HG02840 (cell line): ENCODE data around the gene TMUB1.

Source experiments
- ATAC-seq: cut with Tn5 transposase; IDR thresholded peaks from one replicate; pipeline ENCODE4 v1.9.1; 2021; ENCODE audit warnings: mild to moderate bottlenecking, moderate library complexity, moderate number of reproducible peaks; ENCODE audit not compliant: unreplicated experiment, low FRiP score

Gene TMUB1

DNA sequence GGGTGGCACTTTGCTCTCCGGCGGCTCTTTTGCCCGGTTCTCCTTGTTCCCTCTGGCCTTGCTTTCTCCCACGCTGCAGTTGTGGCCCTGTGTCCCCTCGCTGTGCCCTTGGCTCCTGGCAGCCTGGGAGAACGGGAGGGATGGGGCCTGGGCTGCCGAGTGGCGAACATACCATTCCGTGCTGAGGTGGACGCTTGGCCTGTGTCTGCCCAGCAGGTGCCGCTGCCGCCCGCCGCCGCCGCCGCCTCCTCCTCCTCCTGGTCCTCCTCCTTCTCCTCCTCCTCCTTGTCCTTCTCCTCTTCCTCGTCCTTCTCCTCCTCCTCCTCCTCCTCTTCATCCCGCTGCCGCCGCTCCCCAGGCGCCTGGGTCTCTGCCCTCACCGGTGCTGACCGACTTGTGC, 39.0 kb upstream of the TMUB1 start:
- ATAC-seq, result no peak

DNA sequence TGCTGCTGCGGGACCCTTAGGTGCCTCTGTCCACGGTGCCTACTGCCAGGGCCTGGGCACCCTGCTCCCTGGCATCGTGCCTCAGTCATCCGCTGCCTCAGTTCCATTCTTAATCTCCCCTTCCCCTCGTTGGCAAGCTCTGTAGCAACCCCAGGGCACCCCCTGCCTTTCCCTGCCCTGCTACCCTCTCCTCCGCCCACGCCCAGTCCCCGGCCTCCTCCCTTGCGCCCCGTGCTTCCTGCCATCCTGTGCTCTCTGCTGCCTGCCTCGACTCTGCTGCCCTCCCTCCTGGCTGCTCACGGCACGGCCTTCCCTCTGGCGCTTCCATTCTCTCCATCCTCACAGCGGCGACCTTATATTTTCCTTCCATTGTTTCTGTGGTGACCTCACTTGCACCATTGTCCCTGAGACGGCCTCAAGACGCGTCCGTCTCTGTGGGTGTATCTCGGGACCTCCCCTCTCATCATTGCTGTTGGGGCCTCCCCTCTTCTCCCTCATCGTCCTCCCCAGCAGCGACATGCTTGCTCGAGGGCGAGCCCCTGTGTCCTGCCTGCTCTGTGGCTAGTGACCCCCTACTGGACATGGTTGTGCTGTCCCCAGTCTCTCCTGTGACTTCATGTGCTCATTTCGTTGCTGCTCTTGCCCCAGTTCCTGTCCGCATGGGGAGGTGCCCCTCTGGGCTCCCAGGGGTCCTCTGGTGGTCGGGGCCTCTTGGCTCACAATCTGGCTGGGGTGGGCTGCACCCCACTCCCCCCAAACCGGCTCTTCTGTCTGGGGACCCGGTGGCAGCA, 38.3 kb upstream of the TMUB1 start:
- ATAC-seq, result no peak

GRCh38 chr7:151120896-151121295, 37.6 kb upstream of the TMUB1 start:
- ATAC-seq, result no peak

DNA sequence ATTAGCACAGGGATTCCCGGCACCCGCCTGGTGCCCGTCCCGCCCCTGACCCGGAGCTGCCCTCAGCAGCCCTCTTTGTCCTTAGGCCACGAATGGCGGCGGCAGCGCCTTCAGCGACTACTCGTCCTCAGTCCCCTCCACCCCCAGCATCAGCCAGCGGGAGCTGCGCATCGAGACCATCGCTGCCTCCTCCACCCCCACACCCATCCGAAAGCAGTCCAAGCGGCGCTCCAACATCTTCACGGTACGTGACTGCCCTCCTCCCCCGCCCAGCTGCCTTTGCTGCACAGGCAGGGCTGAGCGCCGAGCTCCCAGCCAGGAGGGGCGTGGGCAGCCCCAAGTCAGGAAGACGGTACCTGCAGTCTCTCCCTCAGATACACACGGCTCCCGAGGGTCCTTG, 36.6 kb upstream of the TMUB1 start:
- no peak for ATAC-seq

GRCh38 chr7:151119055-151119415, 35.7 kb upstream of the TMUB1 start:
- no peak for ATAC-seq

- no peak for ATAC-seq
These were observed 35.1 kb upstream of the TMUB1 start for GRCh38 chr7:151118108-151119054.

GRCh38 chr7:151117565-151117964, 34.3 kb upstream of the TMUB1 start:
- ATAC-seq, result no peak

DNA sequence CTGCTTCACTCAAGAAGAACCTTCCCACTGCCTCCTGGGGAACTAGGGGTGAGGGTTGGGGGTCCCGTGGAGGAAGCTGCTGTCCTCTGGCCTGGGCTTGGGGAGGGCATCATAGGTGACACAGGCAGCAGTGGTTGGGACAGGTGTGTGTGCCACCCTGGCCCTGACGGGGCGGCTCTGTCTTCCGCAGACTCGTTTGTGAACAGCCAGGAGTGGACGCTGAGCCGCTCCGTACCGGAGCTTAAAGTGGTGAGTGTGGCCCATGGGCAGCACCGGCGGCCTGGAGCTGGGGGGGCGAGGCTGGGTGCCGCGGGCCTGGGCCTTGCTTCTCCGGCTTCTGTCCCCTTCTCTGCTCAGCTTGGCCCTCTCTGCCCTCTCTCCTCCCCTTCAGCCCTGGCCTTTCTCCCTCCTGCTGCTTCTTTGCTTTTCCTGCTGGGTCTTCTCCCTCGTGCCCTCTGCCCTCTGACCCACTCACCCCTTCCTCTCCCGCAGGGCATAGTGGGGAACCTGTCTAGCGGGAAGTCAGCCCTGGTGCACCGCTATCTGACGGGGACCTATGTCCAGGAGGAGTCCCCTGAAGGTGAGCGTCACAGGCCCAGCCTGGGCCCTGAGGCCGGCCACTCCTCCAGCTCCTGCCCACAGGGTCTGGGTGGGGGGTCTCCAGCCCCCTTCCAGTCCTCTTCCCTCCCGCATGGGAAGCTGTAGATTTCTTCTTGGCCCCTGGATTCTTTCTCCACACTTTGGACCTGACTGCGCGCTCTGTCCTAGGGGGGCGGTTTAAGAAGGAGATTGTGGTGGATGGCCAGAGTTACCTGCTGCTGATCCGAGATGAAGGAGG, 33.5 kb upstream of the TMUB1 start:
- no peak for ATAC-seq

- ATAC-seq, result no peak
These were observed 32.6 kb upstream of the TMUB1 start for GRCh38 chr7:151115836-151116418.

- no peak for ATAC-seq
These were observed 32.0 kb upstream of the TMUB1 start for GRCh38 chr7:151115121-151115835.

- ATAC-seq, result no peak
These were observed 31.1 kb upstream of the TMUB1 start for GRCh38 chr7:151114151-151115090.

DNA sequence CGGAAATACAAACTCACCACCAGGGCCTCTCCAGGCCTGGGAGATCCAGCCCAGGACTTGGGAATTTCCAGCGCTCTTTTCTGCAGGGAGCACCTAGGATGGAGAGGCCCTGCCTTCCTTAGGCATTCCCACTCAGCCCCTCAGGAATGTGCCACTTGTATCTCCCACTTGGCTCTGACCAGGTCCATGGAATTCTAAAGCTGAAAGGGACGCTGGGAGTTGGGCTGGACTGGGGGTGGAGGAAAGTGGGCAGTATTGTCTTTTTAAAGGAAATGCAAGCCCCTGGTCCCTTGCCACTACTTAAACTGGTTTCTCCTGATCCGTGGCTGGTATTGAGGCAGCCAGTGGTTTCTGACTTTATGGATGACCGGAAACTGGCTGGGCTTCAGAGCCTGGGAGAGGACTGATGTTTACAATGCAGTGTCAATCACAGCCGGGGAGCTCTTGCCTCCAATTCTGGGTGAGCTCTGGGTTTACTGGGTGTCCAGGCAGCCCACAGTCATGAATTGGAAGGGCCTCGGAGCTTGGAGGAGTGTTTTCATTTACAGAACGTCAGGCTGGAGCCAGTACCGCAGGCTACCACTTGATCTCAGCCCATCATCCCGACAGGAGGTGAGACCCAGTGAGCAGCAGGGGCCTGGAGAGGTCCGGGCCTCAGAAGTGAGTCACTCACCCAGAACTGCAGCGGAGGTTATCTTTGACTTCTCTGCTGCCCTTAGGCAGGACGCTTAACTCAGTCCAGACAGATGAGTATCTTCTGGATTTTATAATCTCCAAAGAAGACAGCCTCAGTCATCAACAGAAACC, 30.3 kb upstream of the TMUB1 start:
- ATAC-seq, result no peak

DNA sequence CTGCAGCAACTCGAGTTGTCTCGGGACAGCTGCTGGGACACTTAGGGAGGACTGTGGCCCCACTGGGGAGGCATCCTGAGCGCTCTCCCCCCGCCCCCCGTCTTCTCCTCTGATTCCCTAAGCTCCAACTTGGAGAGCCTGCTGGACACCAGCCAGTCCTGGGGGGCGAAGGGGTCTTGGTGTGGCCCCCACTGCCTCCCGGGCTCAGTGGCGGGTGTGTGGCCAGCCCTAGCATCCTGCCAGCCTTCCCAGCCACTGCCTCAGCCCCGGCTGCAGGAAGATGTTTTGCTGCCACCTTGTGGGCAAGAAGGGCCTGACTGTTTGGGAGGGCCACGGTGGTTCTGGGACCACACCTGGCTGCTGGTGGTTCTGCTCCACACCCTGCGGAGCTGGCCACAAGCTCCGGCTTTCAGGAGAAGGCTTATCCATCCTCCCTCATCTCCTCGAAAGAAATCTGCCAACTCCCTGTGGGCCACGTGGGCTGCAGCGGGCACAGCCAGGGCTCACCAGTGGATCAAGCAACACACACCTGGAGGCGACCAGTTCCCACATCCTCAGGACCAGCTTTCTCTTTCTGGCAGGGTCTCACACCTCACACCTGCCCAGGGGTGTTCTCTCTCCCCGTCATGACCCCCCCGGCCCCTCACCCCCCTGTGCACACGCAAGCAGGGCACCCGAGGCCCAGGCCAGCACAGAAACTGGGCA, 27.8 kb upstream of the TMUB1 start:
- no peak for ATAC-seq

DNA sequence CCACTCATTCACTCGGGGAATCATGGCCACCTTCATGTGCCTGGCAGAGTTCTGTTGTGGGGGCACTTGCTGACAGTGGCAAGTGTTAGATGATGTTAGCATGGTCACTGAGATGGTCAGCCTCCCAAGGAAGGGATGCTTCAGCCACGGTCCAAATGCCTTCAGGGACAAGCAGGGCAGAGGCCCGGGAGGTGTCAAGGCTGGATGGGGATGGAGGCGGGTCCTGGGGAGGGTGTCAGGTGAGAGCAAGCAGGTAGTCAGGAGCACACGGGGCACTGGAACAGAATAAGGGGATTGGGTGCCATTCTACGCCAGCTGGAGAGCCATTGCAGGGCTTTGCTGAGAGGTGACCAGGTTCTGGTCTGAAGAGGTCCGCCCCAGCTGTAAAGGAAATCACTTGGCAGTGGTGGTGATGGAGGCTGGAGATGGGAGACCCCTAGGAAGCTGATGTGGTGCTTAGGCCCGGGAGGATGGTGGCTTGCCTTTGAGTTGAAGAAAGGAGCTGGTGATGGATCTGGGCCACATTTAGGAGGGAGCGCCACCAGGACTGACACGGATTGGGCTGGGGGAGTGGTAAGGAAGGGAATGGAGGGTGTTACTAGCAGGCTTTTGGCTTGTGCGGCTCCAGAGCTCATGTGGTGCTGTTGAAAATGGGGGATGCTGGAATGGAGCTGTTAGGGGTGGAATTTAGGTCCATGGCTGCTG, 27.1 kb upstream of the TMUB1 start:
- no peak for ATAC-seq

DNA sequence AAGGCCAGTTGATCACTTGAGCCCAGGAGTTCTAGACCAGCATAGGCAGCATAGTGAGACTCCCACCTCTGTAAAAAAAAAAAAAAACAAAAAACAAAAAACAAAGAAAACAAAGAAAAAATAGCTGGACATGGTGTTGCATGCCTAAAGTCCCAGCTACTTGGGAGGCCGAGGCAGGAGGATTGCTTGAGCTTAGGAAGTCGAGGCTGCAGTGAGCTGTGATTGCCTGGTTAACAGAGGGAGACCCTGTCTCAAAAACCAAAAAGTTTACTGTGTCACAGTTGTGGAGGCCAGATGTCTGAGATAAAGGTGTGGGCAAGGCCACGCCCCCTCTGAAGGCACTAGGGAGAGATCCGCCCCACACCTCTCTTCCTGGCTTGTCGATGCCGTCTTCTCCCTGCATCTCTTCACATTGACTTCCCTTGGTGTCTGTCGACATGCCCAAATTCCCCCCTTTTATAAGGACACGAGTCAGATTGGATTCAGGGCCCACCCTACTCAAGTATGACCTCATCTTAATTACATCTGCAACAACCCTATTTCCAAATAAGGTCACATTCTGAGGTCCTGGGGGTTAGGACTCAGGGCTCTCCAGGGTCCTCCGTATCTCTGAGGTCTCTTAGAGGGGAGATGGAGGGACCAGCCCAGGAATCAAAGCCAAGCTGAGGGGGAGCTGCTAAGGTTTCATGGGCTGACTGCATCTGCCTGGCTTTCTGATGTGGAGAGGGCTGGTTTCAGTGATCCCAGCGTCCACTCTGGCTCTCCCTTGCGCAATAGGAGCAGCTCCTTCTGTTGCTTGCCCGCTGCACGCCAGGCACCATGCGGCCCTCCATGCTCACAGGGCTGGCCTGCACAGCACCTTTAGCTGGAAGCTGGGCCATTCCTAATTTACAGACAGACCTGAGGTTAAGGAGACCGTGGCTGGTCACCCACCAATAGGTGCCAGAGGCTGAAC, 26.1 kb upstream of the TMUB1 start:
- ATAC-seq, result no peak

DNA sequence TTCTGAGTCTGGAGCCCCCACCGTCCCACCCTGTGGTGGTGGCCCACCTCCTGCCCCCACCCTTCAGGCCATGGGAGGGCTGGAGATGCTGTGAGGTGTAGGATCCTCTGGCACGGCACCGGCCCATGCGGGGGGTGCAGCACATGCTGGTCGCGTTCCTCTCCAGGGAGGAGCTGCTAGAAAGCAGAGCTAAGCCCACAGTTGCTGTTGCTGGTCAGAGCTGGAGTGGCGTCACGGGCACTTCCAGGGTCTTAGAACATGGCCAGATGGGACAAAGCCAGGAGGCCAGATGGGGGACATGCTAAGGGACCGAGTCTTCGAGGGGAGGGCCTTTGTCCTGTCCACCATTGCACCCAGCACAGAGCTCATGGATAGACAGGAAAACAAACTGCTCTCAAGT, 24.6 kb upstream of the TMUB1 start:
- ATAC-seq, result no peak
